Panc1 (cell line): ENCODE results near the gene SLCO3A1. TPM values are rescaled to one million over a fixed set of nuclear protein-coding genes. Genes with fewer than 3 reads are reported as not detected.
A peak's percentile ranks its signal among the peaks of the same experiment; 100 is the strongest.

Source experiments
- ATAC-seq: fragments of 200-7000 bp; cut with Tn5 transposase; 2 replicates; pipeline ENCODE4 v1.9.1; 2020; ENCODE audit warnings: mild to moderate bottlenecking, moderate library complexity
- BruUV-seq: library from RNA; stranded (reverse); fragments of 400-500 nt; replicated peaks from 2 replicates; lab custom pipeline; 2021; lab: Mats Ljungman, UMichigan
- CTCF ChIA-PET: fragments of 300-600 bp; sonication (Branson Sonifier 250); formaldehyde crosslinking; loops from one replicate; lab custom pipeline; 2022; ENCODE audit warnings: antibody characterized with exemption; lab: Charles Lee
- POLR2A ChIA-PET: fragments of 300-600 bp; sonication (Branson Sonifier 250); formaldehyde crosslinking; loops from one replicate; lab custom pipeline; 2022; ENCODE audit warnings: antibody characterized with exemption; lab: Charles Lee
- DNase-seq: peaks from one replicate; pipeline ENCODE4 v3.0.0-alpha.2; 2010; ENCODE audit warnings: low read depth, low spot score
- H3K27ac ChIP-seq: 2 replicates; pipeline ENCODE4 v1.5.1; 2011; ENCODE audit warnings: mild to moderate bottlenecking, low read length, inconsistent platforms
- H3K27me3 ChIP-seq: fragments of 200-500 bp; sonication (Bioruptor generic); 2 replicates; pipeline ENCODE4 v1.6.0; 2014; ENCODE audit warnings: low read length, inconsistent platforms; ENCODE audit not compliant: control insufficient read depth, insufficient read depth
- H3K36me3 ChIP-seq: fragments of 200-500 bp; sonication (Bioruptor generic); 2 replicates; pipeline ENCODE4 v1.5.1; 2014; ENCODE audit warnings: inconsistent platforms, mild to moderate bottlenecking, low read length, moderate library complexity; ENCODE audit not compliant: control insufficient read depth, insufficient read depth
- H3K4me1 ChIP-seq: 2 replicates; pipeline ENCODE4 v1.5.1; 2011; ENCODE audit warnings: inconsistent platforms, mild to moderate bottlenecking, low read length, moderate library complexity; ENCODE audit not compliant: control insufficient read depth, insufficient read depth
- H3K4me3 ChIP-seq, 2 experiments: 2 replicates each; pipeline ENCODE4 v1.5.1; 2011 to 2012; ENCODE audit warnings: low read depth in 2 of 2, low read length in 2 of 2, mild to moderate bottlenecking in 2 of 2, inconsistent platforms in 1 of 2, moderate library complexity in 1 of 2
- H3K9me3 ChIP-seq: fragments of 200-500 bp; sonication (Bioruptor generic); 2 replicates; pipeline ENCODE4 v1.5.1; 2014; ENCODE audit warnings: low read depth, mild to moderate bottlenecking, inconsistent platforms, low read length, moderate library complexity; ENCODE audit not compliant: control insufficient read depth, insufficient read depth
- CTCF ChIP-seq: fragments of 450-650 bp; IDR thresholded peaks from 2 replicates; pipeline ENCODE4 v1.5.1; 2017; ENCODE audit warnings: mild to moderate bottlenecking
- POLR2AphosphoS5 ChIP-seq: IDR thresholded peaks from 2 replicates; pipeline ENCODE4 v1.6.1; 2012; ENCODE audit warnings: mild to moderate bottlenecking, low read depth, low read length, moderate library complexity
- SIN3A ChIP-seq: IDR thresholded peaks from 2 replicates; pipeline ENCODE4 v1.6.1; 2012; ENCODE audit warnings: low read depth, mild to moderate bottlenecking, low read length, moderate library complexity, borderline replicate concordance; ENCODE audit not compliant: insufficient read depth
- TCF7L2 ChIP-seq: IDR thresholded peaks from 2 replicates; pipeline ENCODE4 v1.6.1; 2011; ENCODE audit warnings: mild to moderate bottlenecking, low read depth, low read length, inconsistent platforms
- in situ Hi-C: cut with HindIII; loops from 2 replicates; pipeline ENCODE4 v1.10.0; 2016; ENCODE audit warnings: low sequenced_read_pairs, low pct_unique_long_range_greater_than_20kb
- intact Hi-C: fragments of 100-400 bp; cut with micrococcal nuclease; formaldehyde crosslinking; loops from one replicate; pipeline ENCODE4 v1.10.0; 2022; ENCODE audit not compliant: unreplicated experiment
- total RNA-seq: library from RNA; stranded (reverse); gene quantifications from one replicate; pipeline ENCODE4 v1.2.1, GENCODE V29; 2021; ENCODE audit not compliant: unreplicated experiment
- TF ChIP-seq, protein P1 (sequence below), 2 experiments: IDR thresholded peaks; 2 replicates each; pipeline ENCODE4 v1.6.1; 2011 to 2012; ENCODE audit warnings: low read depth in 2 of 2, control low read depth in 1 of 2, low read length in 1 of 2, mild to moderate bottlenecking in 1 of 2, moderate library complexity in 1 of 2; ENCODE audit not compliant: insufficient read depth in 1 of 2

The SLCO3A1 gene
- total RNA-seq, 1 experiment from 2014 or later: 20.6 TPM

DNA sequence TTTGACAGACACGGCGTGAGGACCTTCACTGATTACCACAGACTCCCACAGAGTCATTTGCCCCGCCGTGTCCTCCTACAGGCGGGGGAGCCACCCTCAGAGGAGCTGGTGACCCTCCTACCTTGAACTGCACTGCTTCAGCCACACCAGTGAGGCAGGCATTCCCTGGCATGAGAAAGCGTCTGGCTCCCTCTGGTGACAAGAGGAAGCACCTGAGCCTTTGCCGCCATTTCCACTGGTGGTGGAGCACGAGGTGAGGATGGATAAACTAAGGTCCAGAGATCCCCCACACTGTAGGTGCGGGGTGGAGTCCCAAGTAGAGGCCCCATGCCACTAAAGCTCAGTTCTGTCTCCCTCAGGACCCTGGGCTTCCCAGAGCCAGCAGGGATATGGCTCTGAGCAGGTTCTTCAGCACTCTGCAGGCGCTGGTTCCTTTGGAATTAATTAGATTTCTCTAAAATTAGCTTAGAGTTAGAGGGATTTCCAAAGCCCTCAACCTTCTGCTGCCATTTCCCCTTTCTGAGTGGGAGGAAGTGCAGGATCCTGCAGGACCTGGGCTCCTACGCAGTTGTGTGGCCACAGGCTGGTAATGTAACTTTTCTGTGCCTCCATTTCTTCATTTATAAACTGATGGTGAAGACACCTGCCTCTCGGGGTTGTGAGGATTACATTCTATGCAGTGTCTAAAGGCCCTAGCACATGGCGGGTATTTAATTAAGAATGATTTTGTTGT is 224.0 kb downstream of the SLCO3A1 start:
- no peaks in the 10 kb centered on the region for H3K9me3 ChIP-seq
- intact Hi-C loops: loop anchor here (2.0 to 10.0 kb wide), 3 partner anchors 133 to 775 kb away; no protein-coding TSS in a partner anchor
- no peaks in the 10 kb centered on the region for H3K27me3 ChIP-seq
- no peaks in the 10 kb centered on the region for H3K4me1 ChIP-seq
- H3K36me3 ChIP-seq: no peaks in the 10 kb centered on the region
- POLR2A ChIA-PET: no interaction called here
- DNase-seq: no peak
- in situ Hi-C loops: no loop called here
- no peak overlapping the region for H3K27ac ChIP-seq
- CTCF ChIA-PET: interaction anchor here (0.6 kb wide), 1 partner anchor 256 kb away, joined by 3 read pairs; no protein-coding TSS in a partner anchor
- H3K4me3 ChIP-seq: no peak overlapping the region
- ATAC-seq: peak; percentile 92
- no TSS peak for BruUV-seq
- TF ChIP-seq CTCF (peak; percentile 89), TCF7L2 (no peak)
- TF ChIP-seq, protein P1, sequence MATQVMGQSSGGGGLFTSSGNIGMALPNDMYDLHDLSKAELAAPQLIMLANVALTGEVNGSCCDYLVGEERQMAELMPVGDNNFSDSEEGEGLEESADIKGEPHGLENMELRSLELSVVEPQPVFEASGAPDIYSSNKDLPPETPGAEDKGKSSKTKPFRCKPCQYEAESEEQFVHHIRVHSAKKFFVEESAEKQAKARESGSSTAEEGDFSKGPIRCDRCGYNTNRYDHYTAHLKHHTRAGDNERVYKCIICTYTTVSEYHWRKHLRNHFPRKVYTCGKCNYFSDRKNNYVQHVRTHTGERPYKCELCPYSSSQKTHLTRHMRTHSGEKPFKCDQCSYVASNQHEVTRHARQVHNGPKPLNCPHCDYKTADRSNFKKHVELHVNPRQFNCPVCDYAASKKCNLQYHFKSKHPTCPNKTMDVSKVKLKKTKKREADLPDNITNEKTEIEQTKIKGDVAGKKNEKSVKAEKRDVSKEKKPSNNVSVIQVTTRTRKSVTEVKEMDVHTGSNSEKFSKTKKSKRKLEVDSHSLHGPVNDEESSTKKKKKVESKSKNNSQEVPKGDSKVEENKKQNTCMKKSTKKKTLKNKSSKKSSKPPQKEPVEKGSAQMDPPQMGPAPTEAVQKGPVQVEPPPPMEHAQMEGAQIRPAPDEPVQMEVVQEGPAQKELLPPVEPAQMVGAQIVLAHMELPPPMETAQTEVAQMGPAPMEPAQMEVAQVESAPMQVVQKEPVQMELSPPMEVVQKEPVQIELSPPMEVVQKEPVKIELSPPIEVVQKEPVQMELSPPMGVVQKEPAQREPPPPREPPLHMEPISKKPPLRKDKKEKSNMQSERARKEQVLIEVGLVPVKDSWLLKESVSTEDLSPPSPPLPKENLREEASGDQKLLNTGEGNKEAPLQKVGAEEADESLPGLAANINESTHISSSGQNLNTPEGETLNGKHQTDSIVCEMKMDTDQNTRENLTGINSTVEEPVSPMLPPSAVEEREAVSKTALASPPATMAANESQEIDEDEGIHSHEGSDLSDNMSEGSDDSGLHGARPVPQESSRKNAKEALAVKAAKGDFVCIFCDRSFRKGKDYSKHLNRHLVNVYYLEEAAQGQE (IDR thresholded peaks at IDR 0.05; ENCODE audit: insufficient read depth in 1 of 2, low read depth in 2 of 2, low read length in 1 of 2): 0 out of 4 replicates have a peak, but pooled peaks of 1 of the 2 experiments have one; percentile 43

DNA sequence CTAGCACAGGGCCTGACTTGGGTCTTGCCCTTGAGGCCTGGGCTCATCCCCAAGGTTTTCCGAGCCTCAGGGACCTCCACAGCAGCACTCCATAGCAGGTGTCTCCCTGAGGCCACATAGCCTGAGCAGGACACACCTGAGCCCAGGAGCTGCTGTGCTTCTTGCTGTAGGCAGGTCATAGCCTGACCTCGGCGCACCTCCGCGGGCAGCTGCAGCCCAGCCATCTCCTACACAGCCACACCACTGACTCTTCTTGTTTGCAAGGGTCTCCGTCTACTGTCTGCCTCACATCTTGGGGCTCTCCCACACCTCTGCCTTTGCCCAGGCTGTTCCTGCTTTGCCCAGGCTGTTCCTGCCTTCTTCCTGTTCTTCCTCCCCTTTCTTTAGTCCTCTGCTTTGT is 224.8 kb downstream of the SLCO3A1 start:
- ATAC-seq (no peak), DNase-seq (no peak)
- TF ChIP-seq CTCF: no peak
- TF ChIP-seq POLR2AphosphoS5: no peak
- TF ChIP-seq SIN3A: no peak
- TF ChIP-seq, protein P1 (IDR thresholded peaks at IDR 0.05; ENCODE audit: insufficient read depth in 1 of 2, low read depth in 2 of 2, low read length in 1 of 2): no peak
- TF ChIP-seq TCF7L2: no peak
- H3K27me3 ChIP-seq: no peaks in the 10 kb centered on the region
- POLR2A ChIA-PET: interaction anchor here (0.5 kb wide), 1 partner anchor 557 kb away, joined by 3 read pairs; no protein-coding TSS in a partner anchor
- no peak overlapping the region for H3K4me3 ChIP-seq
- no peaks in the 10 kb centered on the region for H3K36me3 ChIP-seq
- in situ Hi-C loops (no loop called here), intact Hi-C loops (loop anchor here (10.0 kb wide), 1 partner anchor 133 kb away; no protein-coding TSS in a partner anchor)
- BruUV-seq: no TSS peak
- no peaks in the 10 kb centered on the region for H3K9me3 ChIP-seq
- CTCF ChIA-PET: interaction anchor here (1.0 kb wide), 1 partner anchor 819 kb away, joined by 3 read pairs; no protein-coding TSS in a partner anchor
- no peaks in the 10 kb centered on the region for H3K4me1 ChIP-seq
- H3K27ac ChIP-seq: no peak overlapping the region
